Sigmoid colon (tissue), 4 donors: ENCODE measurements around the gene FURIN.

Source experiments
- EP300 ChIP-seq, 4 donors: sonication (generic); formaldehyde crosslinking; IDR thresholded peaks; one replicate each; pipeline ENCODE4 v1.6.1; 2017; ENCODE audit warnings: antibody characterized with exemption in 4 of 4
- POLR2A ChIP-seq, 2 donors: fragments of 450-650 bp; IDR thresholded peaks; one replicate each; pipeline ENCODE4 v1.6.1; 2016; ENCODE audit warnings: antibody characterized with exemption in 2 of 2, mild to moderate bottlenecking in 2 of 2, moderate library complexity in 2 of 2
- POLR2AphosphoS5 ChIP-seq, 4 donors: sonication (generic); formaldehyde crosslinking; IDR thresholded peaks; one replicate each; pipeline ENCODE4 v1.6.1; 2017; ENCODE audit warnings: antibody characterized with exemption in 4 of 4
- TF ChIP-seq, protein P1 (sequence below), 4 experiments: fragments of 450-650 bp in 3 of 4; fragments of 200-600 bp in 1 of 4; IDR thresholded peaks; one replicate each; pipeline ENCODE4 v1.5.1; 2016 to 2019; ENCODE audit warnings: antibody characterized with exemption in 4 of 4, mild to moderate bottlenecking in 3 of 4, moderate library complexity in 2 of 4

DNA sequence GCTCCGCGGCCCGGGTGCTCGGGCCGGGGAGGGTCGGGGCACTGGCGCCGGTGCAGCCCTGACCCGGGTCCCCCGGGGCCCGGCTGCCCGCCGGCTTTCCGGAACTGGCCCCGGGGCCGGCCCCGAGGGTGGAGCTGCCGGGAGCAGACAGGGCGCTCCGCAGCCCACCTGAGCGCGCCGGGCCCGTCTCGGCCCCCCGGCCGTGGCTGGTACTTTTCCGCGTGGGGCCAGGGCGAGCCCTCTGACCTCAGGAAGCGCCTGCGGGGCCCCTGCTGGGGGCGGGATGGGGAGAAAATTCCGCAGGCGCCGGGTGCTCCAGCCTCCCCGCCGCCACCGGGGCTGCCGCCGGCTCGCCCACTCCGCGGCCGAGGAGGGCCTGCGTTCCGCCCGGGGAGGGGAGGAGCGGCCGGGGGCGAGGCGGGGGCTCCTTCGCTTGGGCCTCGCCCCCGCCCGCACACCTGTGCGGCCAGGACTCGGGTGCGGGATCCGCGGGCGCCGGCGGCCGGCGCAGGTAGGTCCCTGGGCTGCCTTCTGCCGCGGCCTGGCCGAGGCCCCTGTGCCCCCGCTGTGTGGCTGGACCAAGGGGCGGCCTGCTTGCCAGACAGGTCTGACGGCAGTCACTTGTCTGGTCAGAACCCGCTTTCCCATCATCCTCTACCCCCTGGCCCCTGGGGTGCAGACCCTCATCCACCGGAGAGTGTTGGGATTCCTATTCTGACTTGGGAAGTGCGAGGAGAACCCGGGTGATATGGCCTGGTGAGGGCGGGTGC is 3.5 kb downstream of the FURIN start:
- TF ChIP-seq, protein P1, sequence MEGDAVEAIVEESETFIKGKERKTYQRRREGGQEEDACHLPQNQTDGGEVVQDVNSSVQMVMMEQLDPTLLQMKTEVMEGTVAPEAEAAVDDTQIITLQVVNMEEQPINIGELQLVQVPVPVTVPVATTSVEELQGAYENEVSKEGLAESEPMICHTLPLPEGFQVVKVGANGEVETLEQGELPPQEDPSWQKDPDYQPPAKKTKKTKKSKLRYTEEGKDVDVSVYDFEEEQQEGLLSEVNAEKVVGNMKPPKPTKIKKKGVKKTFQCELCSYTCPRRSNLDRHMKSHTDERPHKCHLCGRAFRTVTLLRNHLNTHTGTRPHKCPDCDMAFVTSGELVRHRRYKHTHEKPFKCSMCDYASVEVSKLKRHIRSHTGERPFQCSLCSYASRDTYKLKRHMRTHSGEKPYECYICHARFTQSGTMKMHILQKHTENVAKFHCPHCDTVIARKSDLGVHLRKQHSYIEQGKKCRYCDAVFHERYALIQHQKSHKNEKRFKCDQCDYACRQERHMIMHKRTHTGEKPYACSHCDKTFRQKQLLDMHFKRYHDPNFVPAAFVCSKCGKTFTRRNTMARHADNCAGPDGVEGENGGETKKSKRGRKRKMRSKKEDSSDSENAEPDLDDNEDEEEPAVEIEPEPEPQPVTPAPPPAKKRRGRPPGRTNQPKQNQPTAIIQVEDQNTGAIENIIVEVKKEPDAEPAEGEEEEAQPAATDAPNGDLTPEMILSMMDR (IDR thresholded peaks at IDR 0.05) = no peak
- TF ChIP-seq POLR2A (IDR thresholded peaks at IDR 0.05) (no peak), POLR2AphosphoS5 (IDR thresholded peaks at IDR 0.05) (no peak), EP300 (IDR thresholded peaks at IDR 0.05) (no peak)
